ENCODE results near the gene CEP131. TPM values are rescaled to one million over a fixed set of nuclear protein-coding genes. Genes with fewer than 3 reads are reported as not detected.

The CEP131 gene
- total RNA-seq, 5 donors from 2014 or later (not counting 1 experiment from before 2014, with no cell fraction given) = 9.0 to 15.8 (median 11.2) TPM

DNA sequence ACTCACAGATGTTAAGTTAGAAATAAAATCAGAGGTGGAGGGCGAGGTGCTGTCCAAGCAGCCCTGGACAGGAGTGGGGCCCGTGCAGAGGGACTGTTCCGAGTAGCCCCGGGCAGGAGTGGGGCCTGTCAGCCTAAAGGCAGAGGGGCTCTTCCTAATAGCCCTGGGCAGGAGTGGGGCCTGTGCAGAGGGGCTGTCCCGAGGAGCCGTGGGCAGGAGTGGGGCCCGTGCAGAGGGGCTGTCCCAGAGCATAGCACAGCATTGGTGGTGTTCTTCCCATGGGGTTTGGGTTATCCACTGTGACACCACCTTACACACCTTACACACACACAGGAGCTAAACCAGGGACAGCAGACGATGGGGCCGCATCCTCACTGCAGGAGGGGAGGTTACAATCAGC is 10.4 kb downstream of the CEP131 start:
- Mint-ChIP-seq H3K27ac (no peak overlapping the region), H3K36me3 (peaks cover 13% of the 10 kb centered on the region), H3K4me3 (no peak overlapping the region), H3K4me1 (no peaks in the 10 kb centered on the region), H3K9me3 (no peaks in the 10 kb centered on the region), H3K27me3 (no peaks in the 10 kb centered on the region)
- no peak overlapping the region for H3K27ac ChIP-seq (ENCODE audit: low read length)
- DNase-seq = no peak
- no peaks in the 10 kb centered on the region for H3K36me3 ChIP-seq (ENCODE audit: control insufficient read depth in 2 of 2, extremely low read depth in 1 of 2, insufficient read depth in 1 of 2, low read length in 1 of 2)
- ATAC-seq (replicated peaks in 1 of 4) = no peak
- ChIA-PET CTCF (no interaction called here), POLR2A (no interaction called here)
- no peaks in the 10 kb centered on the region for H3K27me3 ChIP-seq (replicated peaks in 1 of 2; ENCODE audit: control insufficient read depth in 2 of 2, extremely low read depth in 1 of 2, insufficient read depth in 2 of 2, low read length in 1 of 2)
- WGBS (ENCODE audit: insufficient coverage) = 98% methylated on average over 4 of the region's 9 CpGs
- no peaks in the 10 kb centered on the region for H3K9me3 ChIP-seq
- no peak overlapping the region for H3K4me3 ChIP-seq (ENCODE audit: control insufficient read depth in 1 of 2, extremely low read depth in 1 of 2, low read length in 1 of 2)
- H3K4me1 ChIP-seq (ENCODE audit: control insufficient read depth in 1 of 2, extremely low read depth in 1 of 2, insufficient read depth in 2 of 2, low read length in 2 of 2) = no peaks in the 10 kb centered on the region

GRCh38 chr17:81210868-81211267 is 11.9 kb downstream of the CEP131 start:
- peaks cover 5% of the 10 kb centered on the region for H3K36me3 Mint-ChIP-seq
- Histone ChIP-seq H3K9me3 (no peaks in the 10 kb centered on the region), H3K27ac (ENCODE audit: low read length) (no peak overlapping the region), H3K36me3 (ENCODE audit: control insufficient read depth in 2 of 2, extremely low read depth in 1 of 2, insufficient read depth in 1 of 2, low read length in 1 of 2) (peaks cover 6 to 7% of the 10 kb centered on the region in 2 donors), H3K4me3 (ENCODE audit: control insufficient read depth in 1 of 2, extremely low read depth in 1 of 2, low read length in 1 of 2) (no peak overlapping the region), H3K27me3 (replicated peaks in 1 of 2; ENCODE audit: control insufficient read depth in 2 of 2, extremely low read depth in 1 of 2, insufficient read depth in 2 of 2, low read length in 1 of 2) (no peaks in the 10 kb centered on the region), H3K4me1 (ENCODE audit: control insufficient read depth in 1 of 2, extremely low read depth in 1 of 2, insufficient read depth in 2 of 2, low read length in 2 of 2) (no peaks in the 10 kb centered on the region)
- CTCF ChIA-PET = no interaction called here
- ATAC-seq (replicated peaks in 1 of 4) = no peak
- H3K4me3 Mint-ChIP-seq = no peak overlapping the region
- H3K4me1 Mint-ChIP-seq = no peaks in the 10 kb centered on the region
- H3K9me3 Mint-ChIP-seq = no peaks in the 10 kb centered on the region
- H3K27me3 Mint-ChIP-seq = no peaks in the 10 kb centered on the region
- POLR2A ChIA-PET = no interaction called here
- no peak for DNase-seq
- 72% methylated on average over 7 of the region's 14 CpGs for WGBS (ENCODE audit: insufficient coverage)
- H3K27ac Mint-ChIP-seq = no peak overlapping the region

DNA sequence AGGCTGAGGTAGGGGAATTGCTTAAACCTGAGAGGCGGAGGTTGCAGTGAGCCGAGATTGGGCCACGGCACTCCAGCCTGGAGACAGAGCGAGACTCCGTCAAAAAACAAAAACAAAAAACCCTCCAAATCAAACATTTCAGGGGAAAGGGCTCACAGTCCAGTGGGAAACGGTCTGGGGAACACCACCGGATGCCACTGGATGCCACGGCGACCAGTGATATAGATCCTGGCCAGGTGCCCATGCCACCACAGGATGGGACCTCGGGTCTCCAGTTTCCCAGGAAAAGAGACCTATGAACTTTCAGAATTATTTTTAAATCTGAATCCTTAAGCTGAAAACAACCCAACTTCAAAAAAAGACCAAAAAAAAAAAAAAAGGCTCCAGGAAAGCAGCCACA is 12.3 kb downstream of the CEP131 start:
- DNase-seq (no peak), ATAC-seq (replicated peaks in 1 of 4) (no peak)
- no peak overlapping the region for H3K27ac ChIP-seq (ENCODE audit: low read length)
- WGBS (ENCODE audit: insufficient coverage) = 71% methylated on average over 5 of the region's 10 CpGs
- Mint-ChIP-seq H3K36me3 (peaks cover 3% of the 10 kb centered on the region), H3K27me3 (no peaks in the 10 kb centered on the region), H3K27ac (no peak overlapping the region), H3K4me3 (no peak overlapping the region), H3K4me1 (no peaks in the 10 kb centered on the region), H3K9me3 (no peaks in the 10 kb centered on the region)
- no peak overlapping the region for H3K4me3 ChIP-seq (ENCODE audit: control insufficient read depth in 1 of 2, extremely low read depth in 1 of 2, low read length in 1 of 2)
- ChIA-PET CTCF (interaction anchor here in 1 of 2 donors (0.6 kb wide), 1 partner anchor 13 kb away, joined by 3 read pairs; no protein-coding TSS in a partner anchor), POLR2A (no interaction called here)
- no peaks in the 10 kb centered on the region for H3K4me1 ChIP-seq (ENCODE audit: control insufficient read depth in 1 of 2, extremely low read depth in 1 of 2, insufficient read depth in 2 of 2, low read length in 2 of 2)
- H3K36me3 ChIP-seq (ENCODE audit: control insufficient read depth in 2 of 2, extremely low read depth in 1 of 2, insufficient read depth in 1 of 2, low read length in 1 of 2) = peaks cover 6 to 7% of the 10 kb centered on the region in 2 donors
- no peaks in the 10 kb centered on the region for H3K9me3 ChIP-seq
- H3K27me3 ChIP-seq (replicated peaks in 1 of 2; ENCODE audit: control insufficient read depth in 2 of 2, extremely low read depth in 1 of 2, insufficient read depth in 2 of 2, low read length in 1 of 2) = no peaks in the 10 kb centered on the region

GRCh38 chr17:81209141-81209540 is 13.6 kb downstream of the CEP131 start:
- Mint-ChIP-seq H3K36me3 (peaks cover 3% of the 10 kb centered on the region), H3K4me1 (no peaks in the 10 kb centered on the region), H3K9me3 (no peaks in the 10 kb centered on the region), H3K4me3 (no peak overlapping the region), H3K27ac (no peak overlapping the region), H3K27me3 (no peaks in the 10 kb centered on the region)
- POLR2A ChIA-PET = no interaction called here
- Histone ChIP-seq H3K9me3 (no peaks in the 10 kb centered on the region), H3K4me3 (ENCODE audit: control insufficient read depth in 1 of 2, extremely low read depth in 1 of 2, low read length in 1 of 2) (no peak overlapping the region), H3K36me3 (ENCODE audit: control insufficient read depth in 2 of 2, extremely low read depth in 1 of 2, insufficient read depth in 1 of 2, low read length in 1 of 2) (peaks cover 6 to 7% of the 10 kb centered on the region in 2 donors), H3K27me3 (replicated peaks in 1 of 2; ENCODE audit: control insufficient read depth in 2 of 2, extremely low read depth in 1 of 2, insufficient read depth in 2 of 2, low read length in 1 of 2) (no peaks in the 10 kb centered on the region), H3K4me1 (ENCODE audit: control insufficient read depth in 1 of 2, extremely low read depth in 1 of 2, insufficient read depth in 2 of 2, low read length in 2 of 2) (no peaks in the 10 kb centered on the region), H3K27ac (ENCODE audit: low read length) (no peak overlapping the region)
- no peak for ATAC-seq (replicated peaks in 1 of 4)
- CTCF ChIA-PET = no interaction called here
- 100% methylated on average over 14 of the region's 16 CpGs for WGBS (ENCODE audit: insufficient coverage)
- no peak for DNase-seq

DNA sequence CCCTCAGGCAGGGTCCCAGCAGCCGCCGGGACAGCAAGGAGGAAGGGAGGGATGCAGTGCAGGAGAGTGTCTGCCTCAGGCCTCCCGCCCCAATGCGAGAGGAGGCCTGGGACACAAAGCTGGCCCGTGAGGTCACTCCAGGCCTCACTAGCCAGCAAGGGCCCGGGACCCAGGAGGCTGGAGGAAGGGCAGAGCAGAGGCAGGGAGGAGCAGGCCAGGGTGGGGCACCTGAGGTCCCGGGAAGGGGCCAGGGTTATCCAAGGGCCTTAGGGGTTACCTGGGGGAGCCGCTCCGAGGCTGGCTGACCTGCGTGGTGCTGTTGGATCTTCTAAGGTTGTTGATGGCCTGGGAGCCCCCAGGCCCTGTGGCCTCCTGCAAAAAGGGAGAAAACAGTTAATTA is 14.1 kb downstream of the CEP131 start:
- Mint-ChIP-seq H3K4me1 (no peaks in the 10 kb centered on the region), H3K4me3 (no peak overlapping the region), H3K27me3 (no peaks in the 10 kb centered on the region), H3K9me3 (no peaks in the 10 kb centered on the region), H3K27ac (no peak overlapping the region), H3K36me3 (peaks cover 3% of the 10 kb centered on the region)
- POLR2A ChIA-PET = no interaction called here
- no peak overlapping the region for H3K27ac ChIP-seq (ENCODE audit: low read length)
- WGBS (ENCODE audit: insufficient coverage) = 96% methylated on average over 10 of the region's 10 CpGs
- H3K27me3 ChIP-seq (replicated peaks in 1 of 2; ENCODE audit: control insufficient read depth in 2 of 2, extremely low read depth in 1 of 2, insufficient read depth in 2 of 2, low read length in 1 of 2) = no peaks in the 10 kb centered on the region
- no peak overlapping the region for H3K4me3 ChIP-seq (ENCODE audit: control insufficient read depth in 1 of 2, extremely low read depth in 1 of 2, low read length in 1 of 2)
- DNase-seq (no peak), ATAC-seq (replicated peaks in 1 of 4) (no peak)
- H3K4me1 ChIP-seq (ENCODE audit: control insufficient read depth in 1 of 2, extremely low read depth in 1 of 2, insufficient read depth in 2 of 2, low read length in 2 of 2) = no peaks in the 10 kb centered on the region
- H3K9me3 ChIP-seq = no peaks in the 10 kb centered on the region
- CTCF ChIA-PET = no interaction called here
- peaks cover 6 to 7% of the 10 kb centered on the region in 2 donors for H3K36me3 ChIP-seq (ENCODE audit: control insufficient read depth in 2 of 2, extremely low read depth in 1 of 2, insufficient read depth in 1 of 2, low read length in 1 of 2)

DNA sequence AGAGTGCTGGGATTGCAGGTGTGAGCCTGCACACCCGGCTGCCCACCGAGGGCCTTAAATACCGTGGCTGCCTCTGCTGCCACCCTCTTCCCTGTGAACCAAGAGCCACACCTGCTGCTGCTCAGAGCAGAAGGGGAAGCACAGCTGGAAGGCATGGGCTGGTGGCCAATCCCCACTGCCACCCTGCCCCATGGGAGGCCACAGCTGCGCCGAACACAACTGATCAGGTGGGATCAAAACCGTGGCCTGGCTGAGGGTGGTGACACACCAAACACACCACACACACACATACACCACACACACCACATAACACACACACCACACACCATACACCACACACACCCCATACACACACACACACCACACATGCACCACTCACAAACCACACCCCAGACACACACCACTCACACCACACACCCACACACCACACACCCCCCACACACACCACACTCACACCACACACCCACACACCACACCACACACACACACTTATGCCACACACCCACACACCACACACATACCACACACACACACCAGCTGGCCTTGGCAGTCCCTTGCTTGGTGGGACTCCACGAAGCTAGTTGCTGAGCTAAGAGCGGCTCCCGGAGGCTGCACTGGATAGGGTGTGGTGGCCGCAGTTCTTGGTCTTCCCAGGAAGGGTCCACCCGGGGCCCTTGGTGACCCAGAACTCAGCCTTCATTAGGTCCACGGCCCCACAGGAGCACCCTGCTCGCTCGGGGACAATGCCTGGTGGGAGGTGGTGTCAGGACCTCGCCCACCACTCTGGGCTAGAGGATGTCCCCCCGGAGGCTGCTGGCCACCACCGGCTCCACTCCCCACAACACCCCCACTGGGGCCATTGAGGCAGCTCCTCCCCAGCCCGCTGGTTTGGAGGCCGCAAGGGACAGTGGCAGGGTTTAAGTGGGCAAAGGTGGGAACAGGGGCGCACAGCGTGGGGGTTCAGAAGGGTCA is 14.9 kb downstream of the CEP131 start:
- DNase-seq (no peak), ATAC-seq (replicated peaks in 1 of 4) (no peak)
- Histone ChIP-seq H3K27me3 (replicated peaks in 1 of 2; ENCODE audit: control insufficient read depth in 2 of 2, extremely low read depth in 1 of 2, insufficient read depth in 2 of 2, low read length in 1 of 2) (no peaks in the 10 kb centered on the region), H3K4me3 (ENCODE audit: control insufficient read depth in 1 of 2, extremely low read depth in 1 of 2, low read length in 1 of 2) (no peak overlapping the region), H3K36me3 (ENCODE audit: control insufficient read depth in 2 of 2, extremely low read depth in 1 of 2, insufficient read depth in 1 of 2, low read length in 1 of 2) (peaks cover 6 to 11% of the 10 kb centered on the region in 2 donors), H3K9me3 (no peaks in the 10 kb centered on the region), H3K27ac (ENCODE audit: low read length) (no peak overlapping the region), H3K4me1 (ENCODE audit: control insufficient read depth in 1 of 2, extremely low read depth in 1 of 2, insufficient read depth in 2 of 2, low read length in 2 of 2) (no peaks in the 10 kb centered on the region)
- ChIA-PET POLR2A (no interaction called here), CTCF (no interaction called here)
- H3K9me3 Mint-ChIP-seq = no peaks in the 10 kb centered on the region
- no peak overlapping the region for H3K4me3 Mint-ChIP-seq
- 85% methylated on average over 10 of the region's 21 CpGs for WGBS (ENCODE audit: insufficient coverage)
- no peak overlapping the region for H3K27ac Mint-ChIP-seq
- H3K4me1 Mint-ChIP-seq = no peaks in the 10 kb centered on the region
- peaks cover 3% of the 10 kb centered on the region for H3K36me3 Mint-ChIP-seq
- no peaks in the 10 kb centered on the region for H3K27me3 Mint-ChIP-seq
